ENCODE measurements around the gene VPS72. TPM values are rescaled to one million over a fixed set of nuclear protein-coding genes. Genes with fewer than 3 reads are reported as not detected.

The VPS72 gene
- total and polyA plus RNA-seq, 2 donors (not counting 3 experiments of a cell fraction or from before 2014, with no cell fraction given) = 76.2 to 85.2 TPM

Other genes with a start within 250 kb of the VPS72 start
- gene CERS2, start 215.4 kb downstream of the VPS72 start, total RNA-seq = 155 and 171 TPM in 2 replicates
- gene CERS2, start 215.4 kb downstream of the VPS72 start, polyA plus RNA-seq = 143 and 158 TPM in 2 replicates
- not detected in 2 replicates for gene ANXA9, start 207.9 kb downstream of the VPS72 start, total RNA-seq
- gene ANXA9, start 207.9 kb downstream of the VPS72 start, polyA plus RNA-seq = not detected in 2 replicates
- gene MINDY1, start 183.3 kb downstream of the VPS72 start, total RNA-seq = 11.7 and 12.0 TPM in 2 replicates
- 15.4 and 16.1 TPM in 2 replicates for gene MINDY1, start 183.3 kb downstream of the VPS72 start, polyA plus RNA-seq
- 8.0 and 8.6 TPM in 2 replicates for gene PRUNE1, start 181.7 kb downstream of the VPS72 start, total RNA-seq
- gene PRUNE1, start 181.7 kb downstream of the VPS72 start, polyA plus RNA-seq = 17.5 and 19.3 TPM in 2 replicates
- gene BNIPL, start 153.6 kb downstream of the VPS72 start, total RNA-seq = 0.42 and 0.67 TPM in 2 replicates
- gene BNIPL, start 153.6 kb downstream of the VPS72 start, polyA plus RNA-seq = 0.26 and 0.41 TPM in 2 replicates
- 3.2 and 3.5 TPM in 2 replicates for gene C1orf56, start 142.4 kb downstream of the VPS72 start, total RNA-seq
- 3.0 and 3.6 TPM in 2 replicates for gene C1orf56, start 142.4 kb downstream of the VPS72 start, polyA plus RNA-seq
- 85.9 and 92.7 TPM in 2 replicates for gene CDC42SE1, start 130.6 kb downstream of the VPS72 start, total RNA-seq
- 58.4 and 59.6 TPM in 2 replicates for gene CDC42SE1, start 130.6 kb downstream of the VPS72 start, polyA plus RNA-seq
- 26.5 and 38.1 TPM in 2 replicates for gene MLLT11, start 129.8 kb downstream of the VPS72 start, total RNA-seq
- gene MLLT11, start 129.8 kb downstream of the VPS72 start, polyA plus RNA-seq = 24.4 and 25.2 TPM in 2 replicates
- 4.3 and 5.0 TPM in 2 replicates for gene GABPB2, start 119.4 kb downstream of the VPS72 start, total RNA-seq
- gene GABPB2, start 119.4 kb downstream of the VPS72 start, polyA plus RNA-seq = 2.6 and 3.6 TPM in 2 replicates
- 46.2 and 53.0 TPM in 2 replicates for gene SEMA6C, start 43.6 kb downstream of the VPS72 start, total RNA-seq
- 66.0 and 71.9 TPM in 2 replicates for gene SEMA6C, start 43.6 kb downstream of the VPS72 start, polyA plus RNA-seq
- gene TNFAIP8L2, start 33.5 kb downstream of the VPS72 start, total RNA-seq = not detected in 2 replicates
- gene TNFAIP8L2, start 33.5 kb downstream of the VPS72 start, polyA plus RNA-seq = 0.06 TPM in 1 of 2 replicates, not detected in the other
- gene LYSMD1, start 24.3 kb downstream of the VPS72 start, total RNA-seq = 6.4 and 8.2 TPM in 2 replicates
- gene LYSMD1, start 24.3 kb downstream of the VPS72 start, polyA plus RNA-seq = 1.7 and 2.1 TPM in 2 replicates
- 43.1 and 49.0 TPM in 2 replicates for gene SCNM1, start 24.1 kb downstream of the VPS72 start, total RNA-seq
- gene SCNM1, start 24.1 kb downstream of the VPS72 start, polyA plus RNA-seq = 14.1 and 17.3 TPM in 2 replicates
- gene TMOD4, start 14.2 kb downstream of the VPS72 start, total RNA-seq = 1.4 TPM in 2 replicates
- 0.22 TPM in 1 of 2 replicates, not detected in the other for gene TMOD4, start 14.2 kb downstream of the VPS72 start, polyA plus RNA-seq
- 72.1 and 77.0 TPM in 2 replicates for gene PIP5K1A, start 8.4 kb upstream of the VPS72 start, total RNA-seq
- 79.3 and 89.2 TPM in 2 replicates for gene PIP5K1A, start 8.4 kb upstream of the VPS72 start, polyA plus RNA-seq
- 181 and 184 TPM in 2 replicates for gene PSMD4, start 64.5 kb upstream of the VPS72 start, total RNA-seq
- gene PSMD4, start 64.5 kb upstream of the VPS72 start, polyA plus RNA-seq = 251 and 266 TPM in 2 replicates
- gene ZNF687, start 92.1 kb upstream of the VPS72 start, total RNA-seq = 15.5 and 17.9 TPM in 2 replicates
- gene ZNF687, start 92.1 kb upstream of the VPS72 start, polyA plus RNA-seq = 20.1 and 30.9 TPM in 2 replicates
- 58.3 and 60.9 TPM in 2 replicates for gene PI4KB, start 137.2 kb upstream of the VPS72 start, total RNA-seq
- 63.3 and 67.8 TPM in 2 replicates for gene PI4KB, start 137.2 kb upstream of the VPS72 start, polyA plus RNA-seq
- gene RFX5, start 157.1 kb upstream of the VPS72 start, total RNA-seq = 46.3 and 52.8 TPM in 2 replicates
- 18.9 and 23.5 TPM in 2 replicates for gene RFX5, start 157.1 kb upstream of the VPS72 start, polyA plus RNA-seq
- gene SELENBP1, start 182.5 kb upstream of the VPS72 start, total RNA-seq = 12.4 and 18.0 TPM in 2 replicates
- gene SELENBP1, start 182.5 kb upstream of the VPS72 start, polyA plus RNA-seq = 37.3 and 40.6 TPM in 2 replicates
- 322 and 335 TPM in 2 replicates for gene PSMB4, start 209.4 kb upstream of the VPS72 start, total RNA-seq
- 835 and 874 TPM in 2 replicates for gene PSMB4, start 209.4 kb upstream of the VPS72 start, polyA plus RNA-seq